ENCODE data around the gene IL2RG. TPM values are rescaled to one million over a fixed set of nuclear protein-coding genes. Genes with fewer than 3 reads are reported as not detected.

The IL2RG gene
- 10 to 100 TPM; 11.2 to 83.5 (median 25.5) TPM for polyA plus RNA-seq
- long read RNA-seq, donor 1, transcript IL2RG-203 (8 exons, 1,534 nt) = major isoform, 66 of 67 reads
- long read RNA-seq, donor 1, partial matches to known transcripts = 0 of 67 reads
- long read RNA-seq, donor 1, other reads (novel, unspliced or antisense) = 0 of 67 reads
- long read RNA-seq, donor 2, transcript IL2RG-203 (8 exons, 1,534 nt) = major isoform, 24 of 25 reads
- long read RNA-seq, donor 2, partial matches to known transcripts = 0 of 25 reads
- long read RNA-seq, donor 2, other reads (novel, unspliced or antisense) = 0 of 25 reads
- long read RNA-seq, donor 3, transcript IL2RG-203 (8 exons, 1,534 nt) = major isoform, 23 of 23 reads
- long read RNA-seq, donor 3, partial matches to known transcripts = 0 of 23 reads
- long read RNA-seq, donor 3, other reads (novel, unspliced or antisense) = 0 of 23 reads
- long read RNA-seq, donor 4, partial matches to known transcripts = 0 of 1 reads
- long read RNA-seq, donor 4, other reads (novel, unspliced or antisense) = 0 of 1 reads
- long read RNA-seq, donor 5, transcript IL2RG-203 (8 exons, 1,534 nt) = major isoform, 6 of 6 reads
- long read RNA-seq, donor 5, partial matches to known transcripts = 0 of 6 reads
- long read RNA-seq, donor 5, other reads (novel, unspliced or antisense) = 0 of 6 reads
- long read RNA-seq, donor 6, transcript IL2RG-203 (8 exons, 1,534 nt) = major isoform, 31 of 40 reads
- long read RNA-seq, donor 6, partial matches to known transcripts = 7 of 40 reads
- long read RNA-seq, donor 6, other reads (novel, unspliced or antisense) = 0 of 40 reads
- long read RNA-seq, donor 7 = 0 reads
- long read RNA-seq, donor 8, partial matches to known transcripts = 0 of 1 reads
- long read RNA-seq, donor 8, other reads (novel, unspliced or antisense) = 0 of 1 reads
- long read RNA-seq, donor 9, transcript IL2RG-203 (8 exons, 1,534 nt) = major isoform, 11 of 11 reads
- long read RNA-seq, donor 9, partial matches to known transcripts = 0 of 11 reads
- long read RNA-seq, donor 9, other reads (novel, unspliced or antisense) = 0 of 11 reads
- long read RNA-seq, donor 10, transcript IL2RG-203 (8 exons, 1,534 nt) = major isoform, 53 of 53 reads
- long read RNA-seq, donor 10, partial matches to known transcripts = 0 of 53 reads
- long read RNA-seq, donor 10, other reads (novel, unspliced or antisense) = 0 of 53 reads

GRCh38 chrX:71111141-71111843, at the start of gene IL2RG:
IL2RG (minus strand) TSS chrX:71111577; CDS start chrX:71111539, 38 bp downstream.
- H3K4me1 ChIP-seq (ENCODE audit: control insufficient read depth in 3 of 3, insufficient read depth in 2 of 3, low read depth in 1 of 3, low read length in 2 of 3) = peaks cover 0 to 18% (median 0%) of the 10 kb centered on the region in 3 donors
- peak; percentile 83 to 85 for DNase-seq
- peak within 1 kb of the TSS; percentile 71 to 94 (median 93) for H3K27ac ChIP-seq (ENCODE audit: low read depth in 1 of 3, low read length in 2 of 3)
- no peaks in the 10 kb centered on the region for H3K27me3 ChIP-seq (ENCODE audit: control insufficient read depth in 3 of 3, insufficient read depth in 3 of 3, low read length in 3 of 3)
- WGBS, 3 donors = 32 to 45% (median 39%) methylated on average over 7 to 8 of the region's 8 CpGs
- peak within 1 kb of the TSS; percentile 38 to 57 (median 41) for H3K4me3 ChIP-seq (ENCODE audit: low read depth in 1 of 3, low read length in 3 of 3)
- peaks cover 0 to 14% (median 0%) of the 10 kb centered on the region in 3 donors for H3K36me3 ChIP-seq (ENCODE audit: control insufficient read depth in 3 of 3, insufficient read depth in 2 of 3, low read depth in 1 of 3, low read length in 3 of 3)
- no peak for FAIRE-seq
- H3K9me3 ChIP-seq (ENCODE audit: control insufficient read depth in 2 of 2, insufficient read depth in 1 of 2, low read depth in 1 of 2, low read length in 1 of 2) = no peaks in the 10 kb centered on the region

GRCh38 chrX:71160475-71160874, 49.1 kb upstream of the IL2RG start:
- Histone ChIP-seq H3K4me3 (ENCODE audit: low read depth in 1 of 3, low read length in 3 of 3) (no peak overlapping the region), H3K9me3 (ENCODE audit: control insufficient read depth in 2 of 2, insufficient read depth in 1 of 2, low read depth in 1 of 2, low read length in 1 of 2) (no peaks in the 10 kb centered on the region), H3K27me3 (ENCODE audit: control insufficient read depth in 3 of 3, insufficient read depth in 3 of 3, low read length in 3 of 3) (no peaks in the 10 kb centered on the region), H3K4me1 (ENCODE audit: control insufficient read depth in 3 of 3, insufficient read depth in 2 of 3, low read depth in 1 of 3, low read length in 2 of 3) (no peaks in the 10 kb centered on the region), H3K36me3 (ENCODE audit: control insufficient read depth in 3 of 3, insufficient read depth in 2 of 3, low read depth in 1 of 3, low read length in 3 of 3) (peaks cover 0 to 2% (median 0%) of the 10 kb centered on the region in 3 donors), H3K27ac (ENCODE audit: low read depth in 1 of 3, low read length in 2 of 3) (no peak overlapping the region)
- FAIRE-seq (no peak), DNase-seq (no peak)
- WGBS, 3 donors = 87 to 91% (median 88%) methylated on average over 3 of the region's 3 CpGs

- Histone ChIP-seq H3K9me3 (ENCODE audit: control insufficient read depth in 2 of 2, insufficient read depth in 1 of 2, low read depth in 1 of 2, low read length in 1 of 2) (no peaks in the 10 kb centered on the region), H3K36me3 (ENCODE audit: control insufficient read depth in 3 of 3, insufficient read depth in 2 of 3, low read depth in 1 of 3, low read length in 3 of 3) (no peaks in the 10 kb centered on the region), H3K27ac (ENCODE audit: low read depth in 1 of 3, low read length in 2 of 3) (no peak overlapping the region), H3K27me3 (ENCODE audit: control insufficient read depth in 3 of 3, insufficient read depth in 3 of 3, low read length in 3 of 3) (no peaks in the 10 kb centered on the region), H3K4me1 (ENCODE audit: control insufficient read depth in 3 of 3, insufficient read depth in 2 of 3, low read depth in 1 of 3, low read length in 2 of 3) (no peaks in the 10 kb centered on the region), H3K4me3 (ENCODE audit: low read depth in 1 of 3, low read length in 3 of 3) (no peak overlapping the region)
- no peak for FAIRE-seq
- no peak for DNase-seq
- WGBS, 3 donors = 76 to 88% (median 81%) methylated on average over 5 of the region's 5 CpGs
Observed at GRCh38 chrX:71159335-71159734, 48.0 kb upstream of the IL2RG start.

GRCh38 chrX:71158603-71159002, 47.2 kb upstream of the IL2RG start:
- H3K9me3 ChIP-seq (ENCODE audit: control insufficient read depth in 2 of 2, insufficient read depth in 1 of 2, low read depth in 1 of 2, low read length in 1 of 2) = no peaks in the 10 kb centered on the region
- no peak overlapping the region for H3K27ac ChIP-seq (ENCODE audit: low read depth in 1 of 3, low read length in 2 of 3)

GRCh38 chrX:71154641-71155040, 43.3 kb upstream of the IL2RG start:
- DNase-seq (no peak), FAIRE-seq (no peak)
- H3K36me3 ChIP-seq (ENCODE audit: control insufficient read depth in 3 of 3, insufficient read depth in 2 of 3, low read depth in 1 of 3, low read length in 3 of 3) = no peaks in the 10 kb centered on the region
- H3K27ac ChIP-seq (ENCODE audit: low read depth in 1 of 3, low read length in 2 of 3) = no peak overlapping the region
- H3K27me3 ChIP-seq (ENCODE audit: control insufficient read depth in 3 of 3, insufficient read depth in 3 of 3, low read length in 3 of 3) = no peaks in the 10 kb centered on the region
- no peaks in the 10 kb centered on the region for H3K9me3 ChIP-seq (ENCODE audit: control insufficient read depth in 2 of 2, insufficient read depth in 1 of 2, low read depth in 1 of 2, low read length in 1 of 2)
- H3K4me3 ChIP-seq (ENCODE audit: low read depth in 1 of 3, low read length in 3 of 3) = no peak overlapping the region
- 57 to 79% (median 78%) methylated on average over 3 of the region's 3 CpGs for WGBS, 3 donors
- H3K4me1 ChIP-seq (ENCODE audit: control insufficient read depth in 3 of 3, insufficient read depth in 2 of 3, low read depth in 1 of 3, low read length in 2 of 3) = no peaks in the 10 kb centered on the region

More at GRCh38 chrX:71158603-71159002, 47.2 kb upstream of the IL2RG start:
- no peaks in the 10 kb centered on the region for H3K27me3 ChIP-seq (ENCODE audit: control insufficient read depth in 3 of 3, insufficient read depth in 3 of 3, low read length in 3 of 3)
- FAIRE-seq (no peak), DNase-seq (no peak)
- no peak overlapping the region for H3K4me3 ChIP-seq (ENCODE audit: low read depth in 1 of 3, low read length in 3 of 3)
- WGBS, 3 donors = 91 to 98% (median 97%) methylated on average over 4 to 6 of the region's 6 CpGs
- no peaks in the 10 kb centered on the region for H3K4me1 ChIP-seq (ENCODE audit: control insufficient read depth in 3 of 3, insufficient read depth in 2 of 3, low read depth in 1 of 3, low read length in 2 of 3)
- H3K36me3 ChIP-seq (ENCODE audit: control insufficient read depth in 3 of 3, insufficient read depth in 2 of 3, low read depth in 1 of 3, low read length in 3 of 3) = no peaks in the 10 kb centered on the region

- no peaks in the 10 kb centered on the region for H3K4me1 ChIP-seq (ENCODE audit: control insufficient read depth in 3 of 3, insufficient read depth in 2 of 3, low read depth in 1 of 3, low read length in 2 of 3)
- no peak for DNase-seq
- H3K27ac ChIP-seq (ENCODE audit: low read depth in 1 of 3, low read length in 2 of 3) = no peak overlapping the region
- no peaks in the 10 kb centered on the region for H3K9me3 ChIP-seq (ENCODE audit: control insufficient read depth in 2 of 2, insufficient read depth in 1 of 2, low read depth in 1 of 2, low read length in 1 of 2)
- H3K36me3 ChIP-seq (ENCODE audit: control insufficient read depth in 3 of 3, insufficient read depth in 2 of 3, low read depth in 1 of 3, low read length in 3 of 3) = no peaks in the 10 kb centered on the region
- no peak for FAIRE-seq
- WGBS, 3 donors = 83 to 93% (median 90%) methylated on average over 7 of the region's 7 CpGs
- no peaks in the 10 kb centered on the region for H3K27me3 ChIP-seq (ENCODE audit: control insufficient read depth in 3 of 3, insufficient read depth in 3 of 3, low read length in 3 of 3)
- H3K4me3 ChIP-seq (ENCODE audit: low read depth in 1 of 3, low read length in 3 of 3) = no peak overlapping the region
Observed at GRCh38 chrX:71154196-71154595, 42.8 kb upstream of the IL2RG start.

GRCh38 chrX:71151366-71151765, 40.0 kb upstream of the IL2RG start:
- 79 to 82% (median 80%) methylated on average over 7 of the region's 7 CpGs for WGBS, 3 donors
- DNase-seq (no peak), FAIRE-seq (no peak)
- Histone ChIP-seq H3K9me3 (ENCODE audit: control insufficient read depth in 2 of 2, insufficient read depth in 1 of 2, low read depth in 1 of 2, low read length in 1 of 2) (no peaks in the 10 kb centered on the region), H3K4me3 (ENCODE audit: low read depth in 1 of 3, low read length in 3 of 3) (no peak overlapping the region), H3K27ac (ENCODE audit: low read depth in 1 of 3, low read length in 2 of 3) (no peak overlapping the region), H3K4me1 (ENCODE audit: control insufficient read depth in 3 of 3, insufficient read depth in 2 of 3, low read depth in 1 of 3, low read length in 2 of 3) (peaks cover 0 to 7% (median 0%) of the 10 kb centered on the region in 3 donors), H3K36me3 (ENCODE audit: control insufficient read depth in 3 of 3, insufficient read depth in 2 of 3, low read depth in 1 of 3, low read length in 3 of 3) (no peaks in the 10 kb centered on the region), H3K27me3 (ENCODE audit: control insufficient read depth in 3 of 3, insufficient read depth in 3 of 3, low read length in 3 of 3) (no peaks in the 10 kb centered on the region)
